ENCODE data around the gene RAC2.
A peak's percentile ranks its signal among the peaks of the same experiment; 100 is the strongest.

RAC2 gene

GRCh38 chr22:37218771-37219411, 25.2 kb downstream of the RAC2 start:
- DNase-seq: peak in 1 of 2 experiments; percentile 12

DNA sequence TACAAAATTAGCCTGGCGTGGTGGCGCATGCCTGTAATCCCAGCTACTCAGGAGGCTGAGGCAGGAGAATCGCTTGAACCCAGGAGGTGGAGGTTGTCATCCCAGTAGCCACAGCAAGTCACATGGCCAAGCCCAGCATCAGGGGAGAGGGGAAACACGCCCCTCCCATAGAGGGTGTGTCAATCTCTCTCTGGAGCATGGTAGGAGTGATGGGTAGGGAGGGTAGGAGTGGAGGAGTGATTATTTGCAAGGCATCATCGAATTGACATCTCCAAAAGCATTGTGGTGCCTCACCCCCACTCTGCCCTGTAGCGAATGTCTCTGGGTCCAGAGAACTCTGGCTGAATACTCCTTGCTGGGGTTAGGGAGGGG, 25.7 kb downstream of the RAC2 start:
- DNase-seq: no peak

DNA sequence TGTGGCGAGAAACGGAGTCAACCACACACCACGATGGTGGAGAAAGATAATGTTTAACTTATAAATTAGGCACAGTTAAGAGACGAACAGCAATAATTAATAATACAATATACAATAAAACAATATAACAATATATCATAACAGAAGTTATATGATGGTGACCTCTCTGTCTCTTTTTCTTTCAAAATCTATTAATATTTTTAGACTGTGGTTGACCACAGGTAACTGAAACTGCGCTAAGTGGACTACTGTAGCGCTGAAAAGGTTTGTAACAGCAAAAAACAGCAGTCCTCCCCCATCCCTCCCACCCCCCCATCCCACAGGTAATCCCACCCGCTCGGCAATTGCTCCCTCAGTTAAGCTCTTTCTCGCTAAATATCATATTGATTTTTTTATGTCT, 28.2 kb downstream of the RAC2 start:
- DNase-seq: no peak

DNA sequence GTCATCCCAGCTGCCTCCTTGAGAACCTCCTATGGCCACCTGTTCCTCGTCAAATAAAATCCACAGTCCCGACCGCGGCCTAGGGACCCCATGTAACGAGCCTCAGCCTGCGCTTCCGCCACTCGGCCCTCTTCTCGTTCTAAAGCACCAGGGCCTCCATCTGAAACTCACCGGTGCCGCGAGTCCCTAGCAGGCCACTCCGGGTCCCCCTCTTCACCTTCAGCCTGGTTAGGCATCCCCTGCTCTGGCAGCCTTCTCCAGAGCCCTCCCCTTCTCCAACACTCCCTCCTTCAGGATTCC, 29.4 kb downstream of the RAC2 start:
- DNase-seq: no peak

- DNase-seq: no peak
Observed at GRCh38 chr22:37213941-37214730, 29.9 kb downstream of the RAC2 start.

GRCh38 chr22:37213218-37213855, 30.7 kb downstream of the RAC2 start:
- no peak for DNase-seq

- DNase-seq: no peak
Observed at GRCh38 chr22:37212174-37212906, 31.7 kb downstream of the RAC2 start, which contains the start of gene SSTR3. TSS of gene SSTR3 (minus strand) at chr22:37212477. CDS start at chr22:37207803, 4,674 bp downstream.

GRCh38 chr22:37211866-37212173, 32.2 kb downstream of the RAC2 start:
- no peak for DNase-seq

DNA sequence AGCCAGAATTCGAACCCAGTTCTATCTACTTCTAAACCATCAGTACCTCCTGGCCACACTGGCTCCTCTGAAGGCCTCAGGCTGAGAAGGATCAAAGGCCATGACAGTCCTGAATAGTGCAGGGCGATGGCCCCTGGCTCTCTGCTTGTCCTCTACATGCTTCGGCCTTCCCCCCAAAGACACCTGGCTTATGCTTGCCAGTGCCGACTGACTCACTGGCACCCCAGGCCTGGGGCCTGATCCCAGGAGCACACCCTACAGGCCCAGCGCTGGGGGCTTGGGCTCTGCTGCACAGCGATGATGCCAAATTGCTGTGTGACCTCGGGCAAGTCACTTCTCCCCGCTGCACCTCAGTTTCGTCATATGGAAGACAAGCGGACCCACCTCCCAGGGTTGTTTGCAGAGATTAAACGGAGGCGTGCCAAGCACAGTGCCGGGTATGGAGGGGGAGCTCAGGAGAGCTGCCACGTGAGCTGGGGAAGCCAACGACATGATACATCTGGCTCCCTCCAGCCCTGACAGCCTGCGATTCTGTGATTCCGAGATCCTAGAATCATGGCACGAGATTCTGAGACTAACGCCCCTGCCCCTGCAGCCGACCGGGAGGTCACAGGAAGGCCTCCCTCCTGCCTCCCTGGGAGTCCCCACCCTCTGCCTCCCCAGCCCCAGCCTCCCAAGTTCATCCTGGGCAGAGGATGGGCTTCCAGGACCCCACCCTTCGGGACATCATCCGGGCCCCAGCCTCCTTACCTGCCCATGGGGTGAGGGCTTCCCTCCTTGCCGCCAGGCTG, 32.8 kb downstream of the RAC2 start:
- no peak for DNase-seq

GRCh38 chr22:37210041-37210803, 33.8 kb downstream of the RAC2 start:
- no peak for DNase-seq

- no peak for DNase-seq
Observed at GRCh38 chr22:37209140-37209845, 34.8 kb downstream of the RAC2 start.

DNA sequence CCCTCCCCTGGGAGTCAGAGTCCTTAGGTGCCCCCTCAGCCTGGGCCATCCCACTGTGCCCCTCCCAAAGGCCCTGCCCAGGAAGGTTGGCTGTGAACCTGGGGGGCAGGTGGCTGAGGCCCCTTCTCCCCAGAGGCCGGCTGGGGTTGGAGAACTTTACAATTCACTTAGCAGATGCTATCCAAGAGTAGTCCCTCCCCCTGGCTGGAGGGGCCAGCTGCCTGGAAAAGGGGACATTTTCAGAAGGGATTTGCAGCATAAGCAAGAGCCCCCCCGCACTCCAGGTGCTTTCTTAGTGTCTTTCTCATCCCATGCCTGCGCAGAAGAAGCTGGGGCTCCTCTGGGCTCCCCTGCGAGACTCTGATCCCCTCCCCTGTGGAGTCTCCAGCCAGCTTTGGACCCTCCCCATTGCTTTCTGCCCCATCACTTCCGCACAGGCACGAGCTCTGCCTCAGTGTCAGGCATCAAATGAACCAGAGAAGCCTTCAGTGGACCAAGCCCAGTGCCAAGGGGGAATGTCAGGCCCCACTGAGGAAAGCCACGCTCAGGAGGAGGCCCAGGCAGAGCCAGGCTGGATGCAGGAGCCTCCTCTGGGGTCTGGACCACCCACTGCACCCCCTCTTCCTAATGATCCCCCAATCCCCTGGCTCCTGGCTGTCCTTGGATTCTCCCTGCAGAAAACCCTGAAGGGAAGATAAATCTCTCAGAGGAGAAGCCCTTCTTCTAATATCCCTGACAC, 35.5 kb downstream of the RAC2 start:
- no peak for DNase-seq

GRCh38 chr22:37207981-37208380, 36.1 kb downstream of the RAC2 start:
- no peak for DNase-seq

DNA sequence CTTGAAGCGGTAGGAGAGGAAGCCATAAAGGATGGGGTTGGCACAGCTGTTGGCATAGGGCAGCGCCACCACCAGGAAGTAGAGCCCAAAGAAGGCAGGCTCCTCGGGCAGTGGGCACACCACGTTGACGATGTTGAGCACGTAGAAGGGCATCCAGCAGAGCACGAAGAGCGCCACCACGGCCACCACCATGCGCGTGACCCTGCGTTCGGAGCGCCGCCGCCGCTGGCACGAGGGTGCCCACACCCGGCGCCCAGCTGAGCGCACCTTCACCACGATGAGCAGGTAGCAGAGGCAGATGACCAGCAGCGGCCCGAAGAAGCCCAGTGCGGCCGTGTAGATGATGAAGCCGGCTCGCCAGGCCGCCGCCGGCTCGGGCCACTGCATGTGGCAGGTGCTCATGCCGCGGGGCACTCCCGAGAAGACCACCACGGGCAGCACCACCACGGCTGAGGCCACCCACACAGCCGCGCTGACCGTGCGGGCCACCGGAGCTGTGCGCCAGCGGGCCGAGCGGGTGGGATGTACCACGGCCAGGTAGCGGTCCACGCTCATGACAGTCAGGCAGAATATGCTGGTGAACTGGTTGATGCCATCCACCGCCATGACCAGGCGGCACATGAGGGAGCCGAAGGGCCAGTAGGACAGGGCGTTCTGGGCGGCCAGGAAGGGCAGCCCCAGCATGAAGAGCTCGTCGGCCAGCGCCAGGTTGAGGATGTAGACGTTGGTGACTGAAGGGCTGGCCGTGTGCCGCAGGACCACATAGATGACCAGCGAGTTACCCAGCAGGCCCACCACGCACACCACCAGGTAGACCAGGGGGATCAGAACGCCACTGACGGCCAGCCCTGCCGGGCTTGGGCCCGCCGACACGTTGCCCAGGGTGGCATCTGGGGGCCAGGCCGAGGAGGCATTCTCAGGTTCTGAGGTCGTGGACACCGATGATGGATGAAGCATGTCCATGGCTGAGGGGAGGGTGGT, 36.9 kb downstream of the RAC2 start:
- DNase-seq: no peak

DNA sequence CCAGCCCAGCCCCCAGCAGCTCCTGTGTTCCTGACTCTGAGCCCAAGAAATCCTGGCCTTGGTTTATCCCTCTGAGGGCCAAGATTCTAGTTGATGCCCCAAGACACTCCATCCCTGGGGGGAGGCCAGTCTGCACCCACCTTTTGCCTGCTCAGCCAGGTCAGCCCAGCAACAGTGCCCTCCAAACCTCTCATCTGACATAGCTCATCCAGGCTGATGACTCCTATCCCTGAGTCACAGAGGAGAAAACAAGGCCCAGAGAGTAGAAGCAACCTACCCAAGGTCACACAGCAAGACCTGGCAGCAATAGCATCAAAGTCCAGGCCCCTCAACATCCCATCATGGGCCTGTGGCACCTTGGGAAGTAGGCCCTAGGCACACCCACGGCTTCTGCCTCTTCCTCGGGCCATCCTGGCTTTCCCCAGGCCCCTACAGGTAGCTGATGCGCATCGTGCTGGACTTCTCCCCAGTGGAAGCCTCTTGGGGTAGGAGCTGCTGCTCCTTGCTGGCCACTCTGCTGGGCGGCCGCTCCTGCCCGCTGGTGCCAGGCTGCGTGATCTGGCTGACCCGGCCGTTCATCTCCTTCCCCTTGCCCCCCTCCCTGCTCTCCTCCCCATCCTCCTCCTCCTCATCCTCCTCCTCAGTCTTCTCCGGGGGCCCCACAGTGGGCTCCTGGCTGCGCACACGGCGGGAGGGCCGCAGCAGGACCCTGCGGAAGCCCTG, 37.8 kb downstream of the RAC2 start:
- DNase-seq: no peak

DNA sequence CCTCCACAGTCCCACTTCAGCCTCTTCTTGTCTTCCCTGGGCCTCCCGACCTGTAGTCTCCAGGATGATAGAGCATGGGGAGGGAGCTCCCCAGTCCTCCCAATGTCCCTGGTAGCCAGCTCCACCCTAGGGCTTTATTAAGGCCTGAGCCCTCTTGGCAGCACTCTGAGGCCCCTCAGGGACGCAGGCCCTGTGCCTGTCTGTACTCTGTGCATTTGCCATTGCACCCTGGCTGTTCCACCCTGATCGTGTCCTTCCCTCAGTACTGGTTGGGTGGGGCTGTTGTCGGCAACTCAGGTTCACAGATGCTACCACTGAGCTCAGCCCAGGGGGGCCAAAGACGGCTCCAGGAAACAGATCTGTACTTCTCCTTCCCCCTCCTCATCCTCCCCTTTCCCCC, 39.0 kb downstream of the RAC2 start:
- no peak for DNase-seq

GRCh38 chr22:37204045-37204655, 39.9 kb downstream of the RAC2 start:
- DNase-seq: no peak

DNA sequence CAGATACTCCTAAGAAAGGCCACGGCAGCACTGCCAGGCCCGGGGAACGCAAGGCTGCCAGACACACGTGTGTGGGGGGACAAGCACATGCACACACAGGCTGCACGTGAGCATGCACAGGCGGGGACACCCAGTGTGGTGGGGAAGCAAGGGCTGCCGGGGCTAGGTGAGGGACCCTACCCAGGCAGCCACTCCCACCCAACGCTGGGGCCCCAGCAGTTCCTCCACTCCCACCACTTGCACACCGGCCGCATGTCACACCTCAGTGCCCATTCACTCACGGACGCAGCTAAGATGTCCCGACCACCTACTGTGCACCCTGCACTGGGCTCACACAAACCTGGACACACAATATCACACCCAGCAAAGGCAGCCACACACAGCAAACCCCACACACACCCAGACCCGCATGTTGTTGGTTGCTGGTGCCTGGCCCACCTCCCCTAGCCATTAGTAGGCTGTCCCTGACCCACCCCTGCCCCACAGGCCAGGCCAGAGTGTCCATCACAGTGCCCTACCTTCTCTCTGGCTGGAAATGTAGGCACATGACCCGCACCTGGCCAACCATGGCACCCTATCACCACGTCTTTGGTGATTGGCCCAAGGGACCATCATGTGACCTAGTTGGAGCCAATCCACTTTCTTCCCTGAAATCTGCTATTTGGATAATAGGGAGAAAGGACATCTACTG, 40.6 kb downstream of the RAC2 start:
- no peak for DNase-seq

Data from Kasumi-1 (cell line).